GM12874 (cell line): ENCODE data around the gene CLDN14.

Experiments used
- CTCF ChIP-seq: IDR thresholded peaks from 2 replicates; pipeline ENCODE4 v1.5.1; 2011; ENCODE audit warnings: low read depth, mild to moderate bottlenecking, control low read depth, low read length, moderate library complexity; ENCODE audit not compliant: insufficient read depth

CLDN14 gene, protein sequence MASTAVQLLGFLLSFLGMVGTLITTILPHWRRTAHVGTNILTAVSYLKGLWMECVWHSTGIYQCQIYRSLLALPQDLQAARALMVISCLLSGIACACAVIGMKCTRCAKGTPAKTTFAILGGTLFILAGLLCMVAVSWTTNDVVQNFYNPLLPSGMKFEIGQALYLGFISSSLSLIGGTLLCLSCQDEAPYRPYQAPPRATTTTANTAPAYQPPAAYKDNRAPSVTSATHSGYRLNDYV

GRCh38 chr21:36479415-36480402 is at the start of gene CLDN14:
Gene CLDN14, minus strand, starts transcription at chr21:36480122. Its CDS starts 18,427 bp downstream, at chr21:36461695.
- TF ChIP-seq CTCF, result no peak

DNA sequence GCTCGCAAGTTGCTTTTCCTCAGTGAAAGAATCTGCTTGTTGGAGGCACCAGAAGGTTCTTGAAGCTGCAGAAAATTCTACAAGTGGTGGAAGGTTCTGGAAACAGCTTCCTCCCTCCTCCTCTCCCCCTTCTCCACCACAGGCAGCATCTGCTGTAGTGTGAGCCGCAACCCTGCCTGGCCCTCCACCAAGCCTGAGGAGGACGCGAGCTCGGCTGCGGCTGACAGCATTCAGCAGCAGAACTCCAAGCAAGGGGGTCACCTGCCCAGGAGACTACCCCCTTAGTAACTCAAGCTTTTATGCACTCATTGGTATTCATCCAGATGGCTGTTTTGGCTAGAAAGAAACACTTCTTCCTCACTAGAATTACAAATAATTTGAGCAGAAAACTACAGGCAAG is 48.8 kb upstream of the CLDN14 start:
- TF ChIP-seq CTCF, result no peak

DNA sequence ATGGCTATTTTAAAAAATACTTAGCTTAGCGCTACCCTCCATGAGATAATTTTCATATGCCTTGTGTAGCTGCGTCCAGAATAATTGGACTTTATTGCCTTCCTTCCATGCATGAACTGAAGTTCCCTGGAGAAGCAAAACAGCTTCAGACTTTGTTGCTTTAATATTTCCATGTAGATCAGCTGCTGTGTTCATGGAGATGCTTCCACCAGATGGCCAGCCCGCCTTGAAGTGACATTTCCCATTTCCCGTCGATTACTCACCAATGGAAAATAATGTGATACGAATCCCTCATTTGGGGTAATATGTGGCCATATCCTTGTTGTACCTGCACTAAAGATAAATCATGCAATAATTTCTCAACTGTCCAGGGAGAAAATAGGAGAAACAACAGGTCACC is 47.4 kb upstream of the CLDN14 start:
- no peak for TF ChIP-seq CTCF

DNA sequence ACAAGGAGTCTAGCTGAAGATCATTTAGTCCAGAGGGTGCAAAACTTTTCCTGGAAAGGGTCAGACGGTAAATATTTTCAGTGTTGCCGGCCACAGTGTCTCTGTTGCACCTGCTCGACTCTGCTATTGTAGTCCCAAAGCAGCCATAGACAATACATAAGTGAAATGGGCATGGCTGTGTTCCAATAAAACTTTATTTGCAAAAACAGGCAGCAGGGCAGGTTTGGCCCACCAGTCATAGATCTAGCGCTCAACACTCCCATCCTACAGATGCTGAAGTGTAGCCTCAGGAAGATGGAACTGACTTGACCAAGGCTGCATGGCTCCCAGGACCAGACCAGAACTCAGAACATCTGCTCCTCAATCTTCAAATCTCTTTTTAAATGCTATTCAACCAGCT is 46.2 kb upstream of the CLDN14 start:
- no peak for TF ChIP-seq CTCF

DNA sequence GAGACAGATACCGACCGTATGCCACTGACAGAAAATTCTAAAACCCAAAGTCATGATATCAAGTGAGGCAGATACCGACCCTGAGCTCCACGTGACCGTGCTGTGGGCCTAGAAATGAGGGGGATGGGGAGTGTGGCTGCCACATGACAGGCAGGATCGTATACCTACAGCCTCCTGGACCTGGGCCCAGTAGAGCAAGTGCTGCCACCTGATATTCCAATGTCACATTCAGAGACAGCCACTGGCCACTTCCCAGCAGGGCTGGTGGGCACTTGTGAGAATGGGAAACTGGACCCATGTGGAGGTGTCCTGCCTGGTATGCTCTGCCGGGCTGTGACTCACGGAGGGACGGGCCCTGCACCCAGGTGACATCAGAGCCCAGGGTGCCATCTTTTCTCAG is 44.6 kb upstream of the CLDN14 start:
- TF ChIP-seq CTCF, result no peak

- TF ChIP-seq CTCF, result no peak
Measured at GRCh38 chr21:36522219-36522808, 42.4 kb upstream of the CLDN14 start.

- no peak for TF ChIP-seq CTCF
Measured at GRCh38 chr21:36518883-36519492, 39.1 kb upstream of the CLDN14 start.
